Measurements from ENCODE around the gene ITGB2. TPM values are rescaled to one million over a fixed set of nuclear protein-coding genes. Genes with fewer than 3 reads are reported as not detected.

Gene ITGB2
- total RNA-seq, 1 donor from 2014 or later, result 35.1 TPM

GRCh38 chr21:44891631-44892031 is 29.1 kb downstream of the ITGB2 start:
- TF ChIP-seq POLR2AphosphoS5 (IDR thresholded peaks at IDR 0.05; ENCODE audit: insufficient read depth in 1 of 2, low read depth in 1 of 2) (no peak), POLR2A (IDR thresholded peaks at IDR 0.05) (no peak), CTCF (IDR thresholded peaks at IDR 0.05) (no peak)
- no peaks in the 10 kb centered on the region for H3K9me3 ChIP-seq

GRCh38 chr21:44890961-44891541 is 29.6 kb downstream of the ITGB2 start:
- no peaks in the 10 kb centered on the region for H3K36me3 ChIP-seq
- TF ChIP-seq POLR2A (IDR thresholded peaks at IDR 0.05), result no peak
- no peak for TF ChIP-seq CTCF (IDR thresholded peaks at IDR 0.05)
- no peak for TF ChIP-seq POLR2AphosphoS5 (IDR thresholded peaks at IDR 0.05; ENCODE audit: insufficient read depth in 1 of 2, low read depth in 1 of 2)
- no peaks in the 10 kb centered on the region for H3K4me1 ChIP-seq
- intact Hi-C loops (cut with DNase I), result no loop called here
- H3K9me3 ChIP-seq, result no peaks in the 10 kb centered on the region
- H3K27me3 ChIP-seq, result no peaks in the 10 kb centered on the region
- no peak for DNase-seq (ENCODE audit: extremely low spot score in 2 of 2)
- no peak overlapping the region for H3K4me3 ChIP-seq
- H3K27ac ChIP-seq, result no peak overlapping the region

More at GRCh38 chr21:44891631-44892031, 29.1 kb downstream of the ITGB2 start:
- Histone ChIP-seq H3K27ac (no peak overlapping the region), H3K4me3 (no peak overlapping the region), H3K36me3 (no peaks in the 10 kb centered on the region), H3K4me1 (no peaks in the 10 kb centered on the region), H3K27me3 (no peaks in the 10 kb centered on the region)
- intact Hi-C loops (cut with DNase I), result no loop called here
- no peak for DNase-seq (ENCODE audit: extremely low spot score in 2 of 2)

GRCh38 chr21:44890338-44890931 is 30.3 kb downstream of the ITGB2 start:
- Histone ChIP-seq H3K27me3 (no peaks in the 10 kb centered on the region), H3K9me3 (no peaks in the 10 kb centered on the region), H3K4me3 (no peak overlapping the region), H3K36me3 (no peaks in the 10 kb centered on the region), H3K4me1 (no peaks in the 10 kb centered on the region), H3K27ac (no peak overlapping the region)
- intact Hi-C loops (cut with DNase I), result no loop called here
- DNase-seq (ENCODE audit: extremely low spot score in 2 of 2), result no peak
- TF ChIP-seq POLR2AphosphoS5 (IDR thresholded peaks at IDR 0.05; ENCODE audit: insufficient read depth in 1 of 2, low read depth in 1 of 2), result no peak
- no peak for TF ChIP-seq POLR2A (IDR thresholded peaks at IDR 0.05)
- TF ChIP-seq CTCF (IDR thresholded peaks at IDR 0.05), result no peak

GRCh38 chr21:44889625-44890337 is 30.9 kb downstream of the ITGB2 start:
- Histone ChIP-seq H3K27ac (no peak overlapping the region), H3K4me3 (no peak overlapping the region), H3K4me1 (no peaks in the 10 kb centered on the region), H3K36me3 (no peaks in the 10 kb centered on the region), H3K27me3 (no peaks in the 10 kb centered on the region), H3K9me3 (no peaks in the 10 kb centered on the region)
- no peak for TF ChIP-seq CTCF (IDR thresholded peaks at IDR 0.05)
- TF ChIP-seq POLR2A (IDR thresholded peaks at IDR 0.05), result no peak
- TF ChIP-seq POLR2AphosphoS5 (IDR thresholded peaks at IDR 0.05; ENCODE audit: insufficient read depth in 1 of 2, low read depth in 1 of 2), result no peak
- no peak for DNase-seq (ENCODE audit: extremely low spot score in 2 of 2)
- intact Hi-C loops (cut with DNase I), result no loop called here
